Cardiac fibroblast (primary cell): ENCODE results near the gene MAN2B2.

ENCODE experiments used
- DNase-seq, 2 donors: peaks; one replicate each; pipeline versions ENCODE4 v3.0.0 to v3.0.0-alpha.2; 2010; ENCODE audit warnings: low read depth in 2 of 2
- H3K4me3 ChIP-seq, 2 donors: replicated peaks in 1 of 2; 1 replicate in 1 of 2; 2 replicates in 1 of 2; pipeline ENCODE4 v1.5.1; 2011; ENCODE audit warnings: low read depth in 2 of 2, low read length in 2 of 2, mild to moderate bottlenecking in 2 of 2, moderate library complexity in 1 of 2
- CTCF ChIP-seq: IDR thresholded peaks from one replicate; pipeline ENCODE4 v1.5.1; 2011; ENCODE audit warnings: low read depth, mild to moderate bottlenecking, low read length, inconsistent platforms

The MAN2B2 gene

GRCh38 chr4:6658209-6658595, 83.2 kb downstream of the MAN2B2 start:
- no peak for DNase-seq
- TF ChIP-seq CTCF, result no peak
- no peak overlapping the region for H3K4me3 ChIP-seq

- peak overlapping the region; percentile 1 to 33 for H3K4me3 ChIP-seq
- peak; percentile 42 to 46 for DNase-seq
- TF ChIP-seq CTCF, result no peak
Measured at GRCh38 chr4:6658597-6659075, 83.6 kb downstream of the MAN2B2 start.

GRCh38 chr4:6659897-6660296, 84.9 kb downstream of the MAN2B2 start:
- no peak overlapping the region for H3K4me3 ChIP-seq
- peak in 1 of 2 donors; percentile 21 for DNase-seq
- no peak for TF ChIP-seq CTCF

- no peak overlapping the region for H3K4me3 ChIP-seq
- DNase-seq, result peak in 1 of 2 donors; percentile 34
- TF ChIP-seq CTCF, result no peak
Measured at GRCh38 chr4:6660430-6660829, 85.4 kb downstream of the MAN2B2 start.

- peak in 1 of 2 donors; percentile 31 for DNase-seq
- no peak overlapping the region for H3K4me3 ChIP-seq
- TF ChIP-seq CTCF, result no peak
Measured at GRCh38 chr4:6662591-6662990, 87.6 kb downstream of the MAN2B2 start.

GRCh38 chr4:6663596-6664393, 88.8 kb downstream of the MAN2B2 start:
- no peak for DNase-seq
- no peak for TF ChIP-seq CTCF
- peak overlapping the region in 1 of 2 donors; percentile 31 for H3K4me3 ChIP-seq
